Measurements from ENCODE around the gene TOMM40L.

GRCh38 chr1:161195171-161195570, 30.7 kb upstream of the TOMM40L start:
- TF ChIP-seq CTCF (IDR thresholded peaks at IDR 0.05) = no peak
- no peak for TF ChIP-seq POLR2A (IDR thresholded peaks at IDR 0.05)
